Activated naive CD8-positive, alpha-beta T cell treated with anti-CD3 and anti-CD28 coated beads, Interleukin-2, amount 10 ng/mL, durations not matched to agents 7 days and 5 days (primary cell): ENCODE results near the gene RBL1. TPM values are rescaled to one million over a fixed set of nuclear protein-coding genes. Genes with fewer than 3 reads are reported as not detected.
"Not testable (repeated sequence)": the region's sequence is repeated elsewhere in the genome, so short reads cannot be mapped to it uniquely, and the experiment has no call there.

ENCODE experiments used
- ATAC-seq: fragments of 150-1000 bp; cut with Tn5 transposase; one replicate; pipeline ENCODE4 v1.10.0; 2021; ENCODE audit warnings: low read depth, moderate library complexity
- POLR2A ChIA-PET: fragments of 350-600 bp; sonication (Branson Sonifier 250); formaldehyde crosslinking; loops from one replicate; lab custom pipeline; 2021; ENCODE audit warnings: antibody characterized with exemption; lab: Charles Lee
- DNase-seq: peaks from one replicate; pipeline ENCODE4 v3.0.0; 2021
- H3K27ac Mint-ChIP-seq: one replicate; pipeline ENCODE4 v1.8.0; 2022; ENCODE audit warnings: mild to moderate bottlenecking, mixed read lengths
- H3K27me3 Mint-ChIP-seq: one replicate; pipeline ENCODE4 v1.8.0; 2022; ENCODE audit warnings: mild to moderate bottlenecking, moderate library complexity, mixed read lengths
- H3K36me3 Mint-ChIP-seq: one replicate; pipeline ENCODE4 v1.8.0; 2021; ENCODE audit warnings: mild to moderate bottlenecking, mixed read lengths
- H3K4me1 Mint-ChIP-seq: one replicate; pipeline ENCODE4 v1.8.0; 2021; ENCODE audit warnings: mixed read lengths
- H3K4me3 Mint-ChIP-seq: one replicate; pipeline ENCODE4 v1.8.0; 2022; ENCODE audit warnings: mild to moderate bottlenecking, moderate library complexity, mixed read lengths
- H3K9me3 Mint-ChIP-seq: one replicate; pipeline ENCODE4 v1.8.0; 2021; ENCODE audit warnings: mixed read lengths
- total RNA-seq, 2 experiments: library from RNA; stranded (reverse); gene quantifications; one replicate each; pipeline ENCODE4 v1.2.3, GENCODE V29; 2021

Gene RBL1, protein sequence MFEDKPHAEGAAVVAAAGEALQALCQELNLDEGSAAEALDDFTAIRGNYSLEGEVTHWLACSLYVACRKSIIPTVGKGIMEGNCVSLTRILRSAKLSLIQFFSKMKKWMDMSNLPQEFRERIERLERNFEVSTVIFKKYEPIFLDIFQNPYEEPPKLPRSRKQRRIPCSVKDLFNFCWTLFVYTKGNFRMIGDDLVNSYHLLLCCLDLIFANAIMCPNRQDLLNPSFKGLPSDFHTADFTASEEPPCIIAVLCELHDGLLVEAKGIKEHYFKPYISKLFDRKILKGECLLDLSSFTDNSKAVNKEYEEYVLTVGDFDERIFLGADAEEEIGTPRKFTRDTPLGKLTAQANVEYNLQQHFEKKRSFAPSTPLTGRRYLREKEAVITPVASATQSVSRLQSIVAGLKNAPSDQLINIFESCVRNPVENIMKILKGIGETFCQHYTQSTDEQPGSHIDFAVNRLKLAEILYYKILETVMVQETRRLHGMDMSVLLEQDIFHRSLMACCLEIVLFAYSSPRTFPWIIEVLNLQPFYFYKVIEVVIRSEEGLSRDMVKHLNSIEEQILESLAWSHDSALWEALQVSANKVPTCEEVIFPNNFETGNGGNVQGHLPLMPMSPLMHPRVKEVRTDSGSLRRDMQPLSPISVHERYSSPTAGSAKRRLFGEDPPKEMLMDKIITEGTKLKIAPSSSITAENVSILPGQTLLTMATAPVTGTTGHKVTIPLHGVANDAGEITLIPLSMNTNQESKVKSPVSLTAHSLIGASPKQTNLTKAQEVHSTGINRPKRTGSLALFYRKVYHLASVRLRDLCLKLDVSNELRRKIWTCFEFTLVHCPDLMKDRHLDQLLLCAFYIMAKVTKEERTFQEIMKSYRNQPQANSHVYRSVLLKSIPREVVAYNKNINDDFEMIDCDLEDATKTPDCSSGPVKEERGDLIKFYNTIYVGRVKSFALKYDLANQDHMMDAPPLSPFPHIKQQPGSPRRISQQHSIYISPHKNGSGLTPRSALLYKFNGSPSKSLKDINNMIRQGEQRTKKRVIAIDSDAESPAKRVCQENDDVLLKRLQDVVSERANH
- total RNA-seq = 10 to 100 TPM; 46.8 to 49.4 TPM

DNA sequence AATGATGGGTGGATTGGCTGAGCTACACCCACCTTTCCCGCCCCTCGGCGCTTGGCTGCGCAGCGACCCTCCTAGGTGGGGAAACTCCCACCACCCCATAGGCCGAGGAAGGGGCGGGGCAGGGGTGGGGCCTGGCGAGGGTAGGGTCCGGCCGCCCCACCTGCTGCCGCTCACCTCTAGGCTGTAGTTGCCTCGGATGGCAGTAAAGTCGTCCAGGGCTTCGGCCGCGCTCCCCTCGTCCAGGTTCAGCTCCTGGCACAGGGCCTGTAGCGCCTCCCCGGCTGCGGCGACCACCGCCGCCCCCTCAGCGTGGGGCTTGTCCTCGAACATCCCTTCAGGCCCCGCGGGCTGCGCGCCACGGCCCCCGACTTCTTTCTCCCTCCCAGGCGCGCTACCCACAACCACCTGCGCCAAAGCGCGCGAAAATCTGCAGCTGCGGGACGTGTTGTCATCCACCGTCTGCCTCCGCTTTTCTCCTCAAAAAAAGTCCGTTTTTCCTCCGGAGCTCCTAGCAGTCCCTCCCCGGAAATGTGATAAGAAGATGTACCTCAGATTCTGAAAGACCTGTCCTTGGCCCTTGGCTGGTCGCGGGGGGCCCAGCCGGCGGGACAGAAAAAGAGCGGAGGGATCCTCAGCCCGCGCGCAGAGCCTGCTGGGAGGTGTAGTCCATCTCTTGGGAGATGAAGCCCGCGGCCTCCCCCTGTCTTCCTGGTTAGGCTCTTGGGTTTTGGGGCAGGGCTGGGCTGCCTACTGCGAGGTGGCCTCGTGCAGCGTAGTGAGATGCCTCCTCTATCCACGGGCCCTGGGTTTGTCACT lies at the start of gene RBL1:
TSS of gene RBL1 (minus strand) at position 399 of the 816 bp plus-strand sequence. CDS start at position 330, 69 bp downstream.
- peak; percentile 90 for DNase-seq
- Mint-ChIP-seq H3K36me3 (peaks cover 29% of the 10 kb centered on the region), H3K27me3 (no peaks in the 10 kb centered on the region), H3K27ac (peak within 1 kb of the TSS; percentile 100), H3K9me3 (no peaks in the 10 kb centered on the region), H3K4me3 (peak within 1 kb of the TSS; percentile 89), H3K4me1 (peaks cover 35% of the 10 kb centered on the region)
- ATAC-seq = peak; percentile 81
- POLR2A ChIA-PET = interaction anchor here (0.5 to 2.9 kb wide), 34 partner anchors 9 to 1353 kb away, joined by 3 to 49 read pairs (median 4); partner anchors contain the start of genes MANBAL, MROH8 and RPN2

DNA sequence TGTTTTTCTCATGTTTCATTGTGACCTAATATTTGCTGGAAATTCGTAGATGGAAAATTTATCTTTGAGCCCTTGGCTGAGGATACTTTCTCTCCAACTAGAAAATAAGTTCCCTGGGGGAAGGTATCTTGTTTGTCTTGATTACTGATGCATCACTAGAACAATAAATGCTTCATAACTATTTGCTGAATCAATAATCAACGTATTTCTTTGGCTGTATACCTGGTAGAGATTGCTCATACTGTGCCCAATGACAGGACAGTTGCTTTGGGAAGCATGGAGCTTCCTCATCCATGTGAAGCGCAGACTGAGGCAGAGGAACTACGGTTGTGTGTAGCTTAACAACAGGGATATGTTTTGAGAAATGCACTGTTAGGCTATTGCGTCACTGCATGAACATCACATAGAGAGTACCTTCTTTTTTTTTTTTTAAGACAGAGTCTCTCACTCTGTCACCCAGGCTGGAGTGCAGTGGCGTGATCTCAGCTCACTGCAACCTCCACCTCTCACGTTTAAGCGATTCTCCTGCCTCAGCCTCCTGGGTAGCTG lies 49.1 kb upstream of the RBL1 start:
- POLR2A ChIA-PET = no interaction called here
- H3K36me3 Mint-ChIP-seq = no peaks in the 10 kb centered on the region
- ATAC-seq = no peak

DNA sequence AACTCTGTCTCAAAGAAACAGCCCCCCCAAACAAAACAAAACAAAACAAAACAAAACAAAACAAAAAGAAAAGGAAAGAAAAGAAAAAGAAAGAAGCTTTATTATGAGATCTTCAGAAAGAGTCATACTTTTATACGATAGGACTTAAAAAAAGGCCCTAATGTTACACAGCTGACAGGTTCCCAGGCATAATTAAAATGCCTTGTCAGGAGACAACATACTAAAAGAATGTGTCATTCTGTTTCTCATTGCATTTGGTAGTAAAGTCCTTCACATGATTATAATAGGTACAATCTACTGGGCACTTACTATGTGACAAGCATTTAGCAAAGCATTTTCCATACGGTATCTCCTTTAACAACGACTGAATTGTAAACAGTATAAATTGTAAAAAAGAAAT lies 46.9 kb upstream of the RBL1 start:
- no peak overlapping the region for H3K27ac Mint-ChIP-seq
- no peaks in the 10 kb centered on the region for H3K27me3 Mint-ChIP-seq
- ATAC-seq = no peak
- H3K4me3 Mint-ChIP-seq = no peak overlapping the region
- POLR2A ChIA-PET = no interaction called here
- H3K9me3 Mint-ChIP-seq = no peaks in the 10 kb centered on the region
- no peaks in the 10 kb centered on the region for H3K4me1 Mint-ChIP-seq
- no peak for DNase-seq
- H3K36me3 Mint-ChIP-seq = no peaks in the 10 kb centered on the region

More for the DNA sequence above, 49.1 kb upstream of the RBL1 start:
- Mint-ChIP-seq H3K4me3 (no peak overlapping the region), H3K9me3 (no peaks in the 10 kb centered on the region), H3K4me1 (no peaks in the 10 kb centered on the region), H3K27me3 (no peaks in the 10 kb centered on the region), H3K27ac (no peak overlapping the region)
- DNase-seq = no peak

DNA sequence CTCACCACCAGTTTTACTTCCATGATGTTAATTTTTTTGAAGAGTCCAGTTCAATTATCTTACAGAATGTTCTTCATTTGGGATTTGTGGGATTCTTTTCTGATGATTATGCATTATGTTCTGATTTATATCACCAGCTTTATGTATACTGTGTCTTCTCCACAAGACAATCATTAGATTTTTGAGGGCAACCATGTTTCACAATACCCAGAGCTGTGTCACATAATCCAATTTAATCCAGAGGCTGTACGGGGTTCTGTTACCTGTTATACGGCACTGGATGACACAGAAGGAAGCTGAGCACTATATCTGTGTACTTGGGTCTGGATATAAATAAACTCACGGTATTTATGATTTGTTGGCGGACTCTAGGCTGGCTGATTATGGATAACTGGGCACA lies 41.8 kb upstream of the RBL1 start:
- no peak overlapping the region for H3K4me3 Mint-ChIP-seq
- H3K27me3 Mint-ChIP-seq = no peaks in the 10 kb centered on the region

DNA sequence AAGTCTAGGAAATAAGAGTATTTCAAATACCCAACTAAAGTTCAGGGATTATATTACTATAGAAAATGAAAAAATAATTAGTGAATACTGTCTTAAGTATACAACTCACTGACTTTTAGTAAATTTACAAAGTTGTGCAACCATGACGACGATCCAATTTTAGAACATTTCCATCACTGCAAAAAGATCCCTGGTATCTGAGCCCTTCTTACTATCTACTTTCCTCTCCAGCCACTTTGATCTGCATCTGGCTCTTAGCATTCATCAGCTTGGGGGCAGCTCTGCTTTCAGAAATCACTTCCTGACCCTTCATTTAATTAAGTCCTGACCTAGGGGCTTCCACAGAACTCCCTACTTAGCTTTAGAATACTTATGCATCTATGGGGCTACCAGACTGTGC lies 38.2 kb upstream of the RBL1 start:
- ATAC-seq (no peak), DNase-seq (no peak)
- Mint-ChIP-seq H3K27me3 (no peaks in the 10 kb centered on the region), H3K27ac (no peak overlapping the region), H3K4me3 (no peak overlapping the region), H3K9me3 (no peaks in the 10 kb centered on the region), H3K4me1 (peaks cover 2% of the 10 kb centered on the region), H3K36me3 (no peaks in the 10 kb centered on the region)
- POLR2A ChIA-PET = interaction anchor here (0.6 kb wide), 1 partner anchor 1170 kb away, joined by 3 read pairs; no protein-coding TSS in a partner anchor

More for the DNA sequence above, 41.8 kb upstream of the RBL1 start:
- no peak overlapping the region for H3K27ac Mint-ChIP-seq
- POLR2A ChIA-PET = no interaction called here
- ATAC-seq (no peak), DNase-seq (no peak)
- H3K9me3 Mint-ChIP-seq = no peaks in the 10 kb centered on the region
- H3K36me3 Mint-ChIP-seq = no peaks in the 10 kb centered on the region
- no peaks in the 10 kb centered on the region for H3K4me1 Mint-ChIP-seq

DNA sequence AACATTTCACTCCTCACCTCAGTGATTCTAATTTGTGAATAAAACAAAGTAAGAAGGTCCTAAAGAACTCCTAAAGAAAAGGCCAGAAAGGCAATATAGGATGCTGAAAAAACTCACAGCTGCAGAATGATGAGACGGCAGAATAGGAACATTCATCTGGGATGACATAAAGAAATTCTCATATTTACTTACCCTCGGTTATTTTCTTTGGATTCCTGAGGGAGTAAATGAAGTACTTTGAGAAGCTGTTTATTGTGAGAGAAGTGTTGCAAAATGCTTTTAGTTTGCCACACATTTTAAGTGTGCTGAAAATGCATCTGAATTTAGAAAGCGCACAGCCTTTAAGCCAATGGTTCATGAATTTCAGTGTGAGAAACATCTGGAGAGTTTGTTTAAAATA lies 35.7 kb upstream of the RBL1 start:
- H3K36me3 Mint-ChIP-seq = no peaks in the 10 kb centered on the region
- POLR2A ChIA-PET = no interaction called here

DNA sequence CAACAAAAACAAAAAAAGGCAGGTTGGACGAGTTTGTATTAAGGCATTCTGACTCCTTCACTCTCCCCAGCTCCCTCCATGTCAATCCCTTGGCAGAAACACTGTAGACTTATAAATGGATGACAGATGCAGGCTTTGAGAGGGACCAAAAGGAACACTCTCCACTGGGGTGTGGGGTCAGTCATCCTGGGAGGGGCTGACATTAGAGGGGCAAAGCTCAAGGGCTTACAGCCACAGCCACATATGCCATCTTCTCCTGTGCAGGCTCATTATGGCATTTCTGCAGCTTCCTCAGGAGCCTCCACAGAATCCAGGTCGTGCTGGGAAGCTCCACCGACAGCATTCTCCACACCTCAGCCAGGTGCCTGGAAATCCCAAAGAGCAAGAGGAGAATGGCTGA lies 33.0 kb upstream of the RBL1 start:
- no peak for ATAC-seq
- H3K27ac Mint-ChIP-seq = no peak overlapping the region
- no peak overlapping the region for H3K4me3 Mint-ChIP-seq
- H3K9me3 Mint-ChIP-seq = no peaks in the 10 kb centered on the region
- POLR2A ChIA-PET = interaction anchor here (0.9 kb wide), 1 partner anchor 1888 kb away, joined by 4 read pairs; no protein-coding TSS in a partner anchor
- H3K36me3 Mint-ChIP-seq = no peaks in the 10 kb centered on the region
- DNase-seq = no peak
- H3K27me3 Mint-ChIP-seq = no peaks in the 10 kb centered on the region
- H3K4me1 Mint-ChIP-seq = peaks cover 2% of the 10 kb centered on the region

More for the DNA sequence above, 35.7 kb upstream of the RBL1 start:
- Mint-ChIP-seq H3K27ac (no peak overlapping the region), H3K9me3 (no peaks in the 10 kb centered on the region), H3K4me3 (no peak overlapping the region), H3K4me1 (peaks cover 2% of the 10 kb centered on the region), H3K27me3 (no peaks in the 10 kb centered on the region)
- no peak for DNase-seq
- ATAC-seq = no peak

DNA sequence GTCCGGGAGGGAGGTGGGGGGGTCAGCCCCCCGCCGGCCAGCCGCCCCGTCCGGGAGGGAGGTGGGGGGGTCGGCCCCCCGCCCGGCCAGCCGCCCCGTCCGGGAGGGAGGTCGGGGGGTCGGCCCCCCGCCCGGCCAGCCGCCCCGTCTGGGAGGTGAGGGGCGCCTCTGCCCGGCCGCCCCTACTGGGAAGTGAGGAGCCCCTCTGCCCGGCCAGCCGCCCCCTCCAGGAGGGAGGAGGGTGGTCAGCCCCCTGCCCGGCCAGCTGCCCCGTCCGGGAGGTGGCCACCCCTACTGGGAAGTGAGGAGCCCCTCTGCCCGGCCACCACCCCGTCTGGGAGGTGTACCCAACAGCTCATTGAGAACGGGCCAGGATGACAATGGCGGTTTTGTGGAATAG lies 30.5 kb upstream of the RBL1 start:
- DNase-seq, ATAC-seq, H3K4me1 Mint-ChIP-seq, H3K27me3 Mint-ChIP-seq, H3K27ac Mint-ChIP-seq, H3K36me3 Mint-ChIP-seq, H3K4me3 Mint-ChIP-seq, POLR2A ChIA-PET, H3K9me3 Mint-ChIP-seq: not testable (repeated sequence)

DNA sequence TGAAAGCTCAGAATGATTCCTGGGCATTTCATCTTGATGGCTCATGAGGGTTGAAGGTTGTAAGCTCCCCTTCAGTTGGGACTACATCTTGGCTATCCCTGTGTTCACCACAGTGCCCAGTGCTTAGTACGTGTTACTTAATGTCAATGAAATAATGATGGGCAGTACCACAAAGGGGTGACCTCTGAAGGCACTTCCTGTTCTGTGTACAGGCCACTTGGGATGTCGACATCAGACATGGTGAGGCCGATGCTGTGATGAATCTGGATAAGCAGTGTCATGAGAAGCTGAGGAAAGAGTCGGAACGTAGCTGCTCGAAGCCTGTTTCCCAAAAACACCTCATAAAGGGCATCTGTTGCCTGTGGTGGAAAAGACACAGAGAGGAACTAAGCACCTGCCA lies 27.6 kb upstream of the RBL1 start:
- Mint-ChIP-seq H3K9me3 (peaks cover 2% of the 10 kb centered on the region), H3K36me3 (no peaks in the 10 kb centered on the region), H3K27me3 (no peaks in the 10 kb centered on the region), H3K4me1 (no peaks in the 10 kb centered on the region), H3K27ac (no peak overlapping the region), H3K4me3 (no peak overlapping the region)
- no peak for DNase-seq
- ATAC-seq = no peak
- POLR2A ChIA-PET = no interaction called here

DNA sequence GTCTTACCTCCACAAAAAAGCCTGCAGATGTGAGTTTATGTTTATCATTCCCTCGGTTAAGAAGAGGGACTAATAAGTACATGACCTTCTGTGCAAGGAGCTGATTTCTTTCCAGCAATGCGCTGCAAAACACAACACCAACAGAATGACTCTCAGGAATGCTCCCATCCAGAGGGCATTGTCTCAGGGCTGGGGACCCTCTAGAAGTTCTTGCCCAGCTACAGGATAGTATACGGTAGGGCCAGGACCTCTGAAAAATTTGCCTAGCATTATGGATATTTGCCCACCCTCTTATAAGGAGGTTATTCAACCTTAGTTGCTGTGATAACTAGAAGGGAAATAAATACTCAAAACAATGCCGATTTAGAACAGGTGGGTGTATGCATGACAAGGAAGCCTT lies 24.7 kb upstream of the RBL1 start:
- Mint-ChIP-seq H3K27me3 (no peaks in the 10 kb centered on the region), H3K9me3 (peaks cover 2% of the 10 kb centered on the region), H3K4me3 (no peak overlapping the region), H3K4me1 (no peaks in the 10 kb centered on the region), H3K27ac (no peak overlapping the region), H3K36me3 (no peaks in the 10 kb centered on the region)
- POLR2A ChIA-PET = no interaction called here
- no peak for ATAC-seq
- no peak for DNase-seq

DNA sequence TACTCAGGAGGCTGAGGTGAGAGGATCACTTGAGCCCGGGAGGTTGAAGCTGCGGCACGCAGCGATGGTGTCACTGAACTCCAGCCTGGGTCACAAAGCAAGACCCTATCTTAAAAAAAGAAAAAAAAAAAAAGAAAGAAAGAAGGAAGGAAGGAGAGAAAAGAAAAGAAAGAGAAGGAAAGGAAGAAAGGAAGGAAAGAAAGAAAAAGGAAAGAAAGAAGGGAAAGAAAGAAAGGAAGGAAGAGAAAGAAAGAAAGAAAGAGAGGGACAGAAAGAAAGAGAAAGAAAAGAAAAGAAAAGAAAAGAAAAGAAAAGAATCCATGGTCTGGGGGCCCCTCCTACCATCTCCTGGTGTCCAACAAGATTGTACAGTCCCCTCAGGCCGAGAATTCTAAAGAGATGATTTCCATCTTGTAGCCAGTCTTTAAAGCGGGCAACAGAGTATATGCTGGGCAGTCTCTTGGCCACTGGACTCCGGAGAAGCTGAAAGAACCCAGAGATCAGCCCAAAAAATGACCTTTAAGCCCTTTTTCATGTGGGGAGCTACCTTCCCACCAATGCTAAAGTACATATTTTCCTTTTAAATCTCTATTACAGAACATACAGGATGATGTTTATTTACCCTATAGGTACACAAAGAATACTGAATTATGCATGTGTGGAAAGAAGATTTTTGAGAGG lies 23.7 kb upstream of the RBL1 start:
- Mint-ChIP-seq H3K4me1 (no peaks in the 10 kb centered on the region), H3K36me3 (no peaks in the 10 kb centered on the region), H3K27me3 (no peaks in the 10 kb centered on the region), H3K4me3 (no peak overlapping the region), H3K27ac (no peak overlapping the region), H3K9me3 (peaks cover 2% of the 10 kb centered on the region)
- ATAC-seq (no peak), DNase-seq (no peak)
- POLR2A ChIA-PET = no interaction called here

DNA sequence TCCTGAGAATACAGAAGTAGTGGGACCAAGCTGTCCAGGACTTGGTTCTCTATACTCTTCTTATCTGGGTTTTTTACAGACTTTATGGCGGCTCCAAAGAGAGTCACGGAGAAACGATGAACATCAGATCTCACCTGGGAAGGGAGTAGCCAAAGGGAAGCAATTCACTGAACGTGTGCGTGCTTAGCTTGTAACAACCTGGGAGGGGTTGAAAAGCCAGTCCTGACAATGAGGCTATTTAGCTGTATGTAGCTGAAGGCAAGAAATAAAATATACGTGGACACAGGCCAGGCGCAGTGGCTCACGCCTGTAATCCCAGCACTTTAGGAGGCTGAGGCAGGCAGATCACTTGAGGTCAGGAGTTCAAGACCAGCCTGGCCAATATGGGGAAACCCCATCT lies 18.2 kb upstream of the RBL1 start:
- Mint-ChIP-seq H3K4me3 (no peak overlapping the region), H3K4me1 (no peaks in the 10 kb centered on the region), H3K36me3 (no peaks in the 10 kb centered on the region), H3K9me3 (no peaks in the 10 kb centered on the region), H3K27ac (no peak overlapping the region), H3K27me3 (no peaks in the 10 kb centered on the region)
- ATAC-seq = no peak
- DNase-seq = no peak
- POLR2A ChIA-PET = no interaction called here
